Caco-2 (cell line): ENCODE data around the gene MVB12B. TPM values are rescaled to one million over a fixed set of nuclear protein-coding genes. Genes with fewer than 3 reads are reported as not detected.

Source experiments
- BruUV-seq: library from RNA; stranded (reverse); fragments of 400-500 nt; replicated peaks from 2 replicates; lab custom pipeline; 2021; lab: Mats Ljungman, UMichigan
- CTCF ChIA-PET: fragments of 300-600 bp; sonication (Branson Sonifier 250); formaldehyde crosslinking; loops from one replicate; lab custom pipeline; 2022; ENCODE audit warnings: antibody characterized with exemption; lab: Charles Lee
- POLR2A ChIA-PET: fragments of 300-600 bp; sonication (Branson Sonifier 250); formaldehyde crosslinking; loops from one replicate; lab custom pipeline; 2022; ENCODE audit warnings: antibody characterized with exemption; lab: Charles Lee
- DNase-seq, 2 experiments: peaks; one replicate each; pipeline versions ENCODE4 v3.0.0 to v3.0.0-alpha.2; 2020 to 2022
- H3K27me3 ChIP-seq: replicated peaks from 2 replicates; pipeline ENCODE4 v1.6.0; 2011; ENCODE audit warnings: low read length; ENCODE audit not compliant: control insufficient read depth, insufficient read depth
- H3K36me3 ChIP-seq: 2 replicates; pipeline ENCODE4 v1.5.1; 2011; ENCODE audit warnings: low read length; ENCODE audit not compliant: control insufficient read depth, insufficient read depth
- H3K4me1 ChIP-seq: fragments of 250-450 bp; sonication (Bioruptor Pico); 2 replicates; pipeline ENCODE4 v1.5.1; 2020; ENCODE audit warnings: mild to moderate bottlenecking
- H3K4me3 ChIP-seq: 2 replicates; pipeline ENCODE4 v1.5.1; 2011; ENCODE audit warnings: low read depth, mild to moderate bottlenecking, control low read depth, low read length
- H3K9me3 ChIP-seq: fragments of 250-450 bp; sonication (Bioruptor Pico); 2 replicates; pipeline ENCODE4 v1.5.1; 2020; ENCODE audit warnings: mild to moderate bottlenecking, moderate library complexity
- H3K27ac Mint-ChIP-seq: one replicate; pipeline ENCODE4 v1.8.0; 2022; ENCODE audit warnings: mixed read lengths; ENCODE audit not compliant: unreplicated experiment
- H3K27me3 Mint-ChIP-seq: one replicate; pipeline ENCODE4 v1.8.0; 2022; ENCODE audit warnings: mixed read lengths; ENCODE audit not compliant: insufficient read depth, unreplicated experiment
- H3K36me3 Mint-ChIP-seq: one replicate; pipeline ENCODE4 v1.8.0; 2022; ENCODE audit warnings: mild to moderate bottlenecking, mixed read lengths; ENCODE audit not compliant: insufficient read depth, unreplicated experiment
- H3K4me1 Mint-ChIP-seq: one replicate; pipeline ENCODE4 v1.8.0; 2022; ENCODE audit warnings: low read depth, mixed read lengths; ENCODE audit not compliant: unreplicated experiment
- H3K4me3 Mint-ChIP-seq: one replicate; pipeline ENCODE4 v1.8.0; 2022; ENCODE audit warnings: mild to moderate bottlenecking, moderate library complexity, mixed read lengths; ENCODE audit not compliant: unreplicated experiment
- H3K9me3 Mint-ChIP-seq: one replicate; pipeline ENCODE4 v1.8.0; 2022; ENCODE audit warnings: mixed read lengths; ENCODE audit not compliant: unreplicated experiment
- CTCF ChIP-seq, 2 experiments: fragments of 200-600 bp in 1 of 2; IDR thresholded peaks; 1 replicate in 1 of 2; 2 replicates in 1 of 2; pipeline versions ENCODE4 v1.5.1 to v1.8.0; 2011 to 2022; ENCODE audit warnings: antibody characterized with exemption in 1 of 2, control low read depth in 1 of 2, inconsistent platforms in 1 of 2, low read depth in 1 of 2, low read length in 1 of 2, mild to moderate bottlenecking in 1 of 2, moderate library complexity in 1 of 2; ENCODE audit not compliant: insufficient read depth in 1 of 2, severe bottlenecking in 1 of 2, unreplicated experiment in 1 of 2
- intact Hi-C: fragments of 100-400 bp; cut with micrococcal nuclease; formaldehyde crosslinking; loops from one replicate; pipeline ENCODE4 v1.10.0; 2022; ENCODE audit not compliant: unreplicated experiment
- total RNA-seq: library from RNA; stranded (reverse); gene quantifications from 2 replicates; pipeline ENCODE4 v1.2.3, GENCODE V29; 2022

The MVB12B gene
- total RNA-seq, 1 experiment from 2014 or later: 24.4 TPM

- no peaks in the 10 kb centered on the region for H3K36me3 Mint-ChIP-seq
- POLR2A ChIA-PET: interaction anchor here (0.5 to 0.7 kb wide), 5 partner anchors 8 to 1612 kb away, joined by 3 to 4 read pairs (median 3); no protein-coding TSS in a partner anchor
- CTCF ChIA-PET: interaction anchor here (1.0 kb wide), 1 partner anchor 9 kb away, joined by 6 read pairs; the partner anchor contains the start of gene MVB12B
- H3K27ac Mint-ChIP-seq: peak overlapping the region; percentile 86
- no peaks in the 10 kb centered on the region for H3K27me3 Mint-ChIP-seq
- no peak for TF ChIP-seq CTCF (IDR thresholded peaks at IDR 0.05; ENCODE audit: insufficient read depth in 1 of 2, low read depth in 1 of 2, low read length in 1 of 2, severe bottlenecking in 1 of 2, unreplicated experiment in 1 of 2)
- DNase-seq: peak; percentile 84 to 87
- BruUV-seq: TSS peak; percentile 48
- peak overlapping the region; percentile 21 for H3K4me3 ChIP-seq
- intact Hi-C loops: loop anchor here (1.0 kb wide), 2 partner anchors 33 to 36 kb away; no protein-coding TSS in a partner anchor
- no peaks in the 10 kb centered on the region for H3K9me3 ChIP-seq
- H3K36me3 ChIP-seq: no peaks in the 10 kb centered on the region
- H3K4me3 Mint-ChIP-seq: peak overlapping the region; percentile 62
- H3K4me1 Mint-ChIP-seq: peaks cover 24% of the 10 kb centered on the region
- peaks cover 43% of the 10 kb centered on the region for H3K4me1 ChIP-seq
- H3K9me3 Mint-ChIP-seq: no peaks in the 10 kb centered on the region
- no peaks in the 10 kb centered on the region for H3K27me3 ChIP-seq
Observed at GRCh38 chr9:126334721-126335621, 8.3 kb downstream of the MVB12B start.

- BruUV-seq: no TSS peak
- Histone ChIP-seq H3K4me1 (peaks cover 44% of the 10 kb centered on the region), H3K36me3 (no peaks in the 10 kb centered on the region), H3K9me3 (no peaks in the 10 kb centered on the region), H3K27me3 (no peaks in the 10 kb centered on the region), H3K4me3 (peak overlapping the region; percentile 21)
- H3K4me3 Mint-ChIP-seq: peak overlapping the region; percentile 62
- peak in 1 of 2 experiments; percentile 5 for TF ChIP-seq CTCF (IDR thresholded peaks at IDR 0.05; ENCODE audit: insufficient read depth in 1 of 2, low read depth in 1 of 2, low read length in 1 of 2, severe bottlenecking in 1 of 2, unreplicated experiment in 1 of 2)
- H3K27ac Mint-ChIP-seq: peak overlapping the region; percentile 86
- H3K36me3 Mint-ChIP-seq: peaks cover 4% of the 10 kb centered on the region
- ChIA-PET CTCF (interaction anchor here (0.7 kb wide), 1 partner anchor 37 kb away, joined by 3 read pairs; no protein-coding TSS in a partner anchor), POLR2A (interaction anchor here (0.6 kb wide), 1 partner anchor 10 kb away, joined by 4 read pairs; no protein-coding TSS in a partner anchor)
- H3K9me3 Mint-ChIP-seq: no peaks in the 10 kb centered on the region
- peaks cover 24% of the 10 kb centered on the region for H3K4me1 Mint-ChIP-seq
- DNase-seq: no peak
- H3K27me3 Mint-ChIP-seq: no peaks in the 10 kb centered on the region
- intact Hi-C loops: loop anchor here (1.0 kb wide), 2 partner anchors 34 to 35 kb away; no protein-coding TSS in a partner anchor
Observed at GRCh38 chr9:126335837-126336735, 9.5 kb downstream of the MVB12B start.
